HCT116 (cell line): Measurements from ENCODE around the gene ITPR1.

ENCODE experiments used
- CEBPB ChIP-seq: IDR thresholded peaks from 2 replicates; pipeline ENCODE4 v1.6.1; 2012; ENCODE audit warnings: low read depth
- EGR1 ChIP-seq: IDR thresholded peaks from 2 replicates; pipeline ENCODE4 v1.6.1; 2012; ENCODE audit warnings: low read depth
- EZH2 ChIP-seq: fragments of 200-600 bp; sonication (generic); IDR thresholded peaks from 2 replicates; pipeline ENCODE4 v1.6.1; 2017; ENCODE audit warnings: antibody characterized with exemption, mixed run types
- FOSL1 ChIP-seq: IDR thresholded peaks from 2 replicates; pipeline ENCODE4 v1.6.1; 2012; ENCODE audit warnings: low read depth
- JUND ChIP-seq: IDR thresholded peaks from 2 replicates; pipeline ENCODE4 v1.6.1; 2012
- POLR2A ChIP-seq: IDR thresholded peaks from 2 replicates; pipeline ENCODE4 v1.7.0; 2011; ENCODE audit warnings: borderline replicate concordance; ENCODE audit not compliant: insufficient read depth, insufficient read length; ENCODE audit errors: extremely low read depth
- POLR2AphosphoS5 ChIP-seq: IDR thresholded peaks from 2 replicates; pipeline ENCODE4 v1.6.1; 2011; ENCODE audit warnings: mild to moderate bottlenecking, low read depth, low read length, moderate library complexity
- RAD21 ChIP-seq: IDR thresholded peaks from 2 replicates; pipeline ENCODE4 v1.6.1; 2012; ENCODE audit warnings: low read depth, mild to moderate bottlenecking
- SP1 ChIP-seq: IDR thresholded peaks from 2 replicates; pipeline ENCODE4 v1.6.1; 2012; ENCODE audit warnings: low read depth
- SRF ChIP-seq: IDR thresholded peaks from 2 replicates; pipeline ENCODE4 v1.6.1; 2012; ENCODE audit warnings: low read depth
- TF ChIP-seq, protein P1 (sequence below), 3 experiments: fragments of 200-600 bp in 1 of 3; sonication (generic) in 1 of 3; IDR thresholded peaks in 2 of 3; conservative IDR thresholded peaks in 1 of 3; 2 replicates each; pipeline ENCODE4 v1.5.1; 2012 to 2017; ENCODE audit warnings: low read depth in 2 of 3, low read length in 2 of 3, antibody characterized with exemption in 1 of 3, borderline replicate concordance in 1 of 3, control low read depth in 1 of 3, mild to moderate bottlenecking in 1 of 3, mixed read lengths in 1 of 3, mixed run types in 1 of 3, moderate library complexity in 1 of 3; ENCODE audit not compliant: insufficient read depth in 1 of 3
- TF ChIP-seq, protein P2 (sequence below): IDR thresholded peaks from 2 replicates; pipeline ENCODE4 v1.6.1; 2012; ENCODE audit warnings: low read depth
- TF ChIP-seq, protein P3 (sequence below): IDR thresholded peaks from 2 replicates; pipeline ENCODE4 v1.6.1; 2011; ENCODE audit warnings: mild to moderate bottlenecking, low read length, moderate library complexity; ENCODE audit not compliant: insufficient replicate concordance; ENCODE audit errors: extremely low read depth
- TF ChIP-seq, protein P4 (sequence below): IDR thresholded peaks from 2 replicates; pipeline ENCODE4 v1.6.1; 2012

DNA sequence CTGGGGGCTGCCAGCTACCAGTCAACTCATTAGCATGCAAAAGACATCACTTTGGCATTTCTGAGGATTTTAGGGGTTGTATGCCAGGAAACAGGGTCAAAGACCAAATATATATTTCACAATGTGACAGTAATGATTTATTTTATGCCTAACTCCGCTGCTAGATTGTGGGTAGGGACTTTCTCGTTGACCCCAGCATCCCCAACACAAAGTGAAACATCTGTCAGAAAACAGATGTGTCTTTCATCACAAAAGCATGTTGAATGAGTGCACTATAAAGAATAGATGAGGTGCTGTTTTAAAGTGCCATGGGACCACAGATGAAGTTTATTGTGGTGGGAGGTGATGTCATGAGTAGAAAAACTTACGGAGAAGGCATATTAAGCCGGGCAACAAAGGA lies 59.7 kb downstream of the ITPR1 start:
- no peak for TF ChIP-seq FOSL1
- TF ChIP-seq EZH2 = no peak
- TF ChIP-seq, protein P1, sequence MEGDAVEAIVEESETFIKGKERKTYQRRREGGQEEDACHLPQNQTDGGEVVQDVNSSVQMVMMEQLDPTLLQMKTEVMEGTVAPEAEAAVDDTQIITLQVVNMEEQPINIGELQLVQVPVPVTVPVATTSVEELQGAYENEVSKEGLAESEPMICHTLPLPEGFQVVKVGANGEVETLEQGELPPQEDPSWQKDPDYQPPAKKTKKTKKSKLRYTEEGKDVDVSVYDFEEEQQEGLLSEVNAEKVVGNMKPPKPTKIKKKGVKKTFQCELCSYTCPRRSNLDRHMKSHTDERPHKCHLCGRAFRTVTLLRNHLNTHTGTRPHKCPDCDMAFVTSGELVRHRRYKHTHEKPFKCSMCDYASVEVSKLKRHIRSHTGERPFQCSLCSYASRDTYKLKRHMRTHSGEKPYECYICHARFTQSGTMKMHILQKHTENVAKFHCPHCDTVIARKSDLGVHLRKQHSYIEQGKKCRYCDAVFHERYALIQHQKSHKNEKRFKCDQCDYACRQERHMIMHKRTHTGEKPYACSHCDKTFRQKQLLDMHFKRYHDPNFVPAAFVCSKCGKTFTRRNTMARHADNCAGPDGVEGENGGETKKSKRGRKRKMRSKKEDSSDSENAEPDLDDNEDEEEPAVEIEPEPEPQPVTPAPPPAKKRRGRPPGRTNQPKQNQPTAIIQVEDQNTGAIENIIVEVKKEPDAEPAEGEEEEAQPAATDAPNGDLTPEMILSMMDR (IDR thresholded peaks at IDR 0.05 in 2 of 3, conservative IDR thresholded peaks at IDR 0.05 in 1 of 3; ENCODE audit: borderline replicate concordance in 1 of 3, insufficient read depth in 1 of 3, low read depth in 2 of 3, low read length in 2 of 3) = no peak
- TF ChIP-seq POLR2A = no peak
- TF ChIP-seq, protein P2, sequence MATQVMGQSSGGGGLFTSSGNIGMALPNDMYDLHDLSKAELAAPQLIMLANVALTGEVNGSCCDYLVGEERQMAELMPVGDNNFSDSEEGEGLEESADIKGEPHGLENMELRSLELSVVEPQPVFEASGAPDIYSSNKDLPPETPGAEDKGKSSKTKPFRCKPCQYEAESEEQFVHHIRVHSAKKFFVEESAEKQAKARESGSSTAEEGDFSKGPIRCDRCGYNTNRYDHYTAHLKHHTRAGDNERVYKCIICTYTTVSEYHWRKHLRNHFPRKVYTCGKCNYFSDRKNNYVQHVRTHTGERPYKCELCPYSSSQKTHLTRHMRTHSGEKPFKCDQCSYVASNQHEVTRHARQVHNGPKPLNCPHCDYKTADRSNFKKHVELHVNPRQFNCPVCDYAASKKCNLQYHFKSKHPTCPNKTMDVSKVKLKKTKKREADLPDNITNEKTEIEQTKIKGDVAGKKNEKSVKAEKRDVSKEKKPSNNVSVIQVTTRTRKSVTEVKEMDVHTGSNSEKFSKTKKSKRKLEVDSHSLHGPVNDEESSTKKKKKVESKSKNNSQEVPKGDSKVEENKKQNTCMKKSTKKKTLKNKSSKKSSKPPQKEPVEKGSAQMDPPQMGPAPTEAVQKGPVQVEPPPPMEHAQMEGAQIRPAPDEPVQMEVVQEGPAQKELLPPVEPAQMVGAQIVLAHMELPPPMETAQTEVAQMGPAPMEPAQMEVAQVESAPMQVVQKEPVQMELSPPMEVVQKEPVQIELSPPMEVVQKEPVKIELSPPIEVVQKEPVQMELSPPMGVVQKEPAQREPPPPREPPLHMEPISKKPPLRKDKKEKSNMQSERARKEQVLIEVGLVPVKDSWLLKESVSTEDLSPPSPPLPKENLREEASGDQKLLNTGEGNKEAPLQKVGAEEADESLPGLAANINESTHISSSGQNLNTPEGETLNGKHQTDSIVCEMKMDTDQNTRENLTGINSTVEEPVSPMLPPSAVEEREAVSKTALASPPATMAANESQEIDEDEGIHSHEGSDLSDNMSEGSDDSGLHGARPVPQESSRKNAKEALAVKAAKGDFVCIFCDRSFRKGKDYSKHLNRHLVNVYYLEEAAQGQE = no peak
- no peak for TF ChIP-seq POLR2AphosphoS5
- TF ChIP-seq CEBPB = no peak
- TF ChIP-seq SRF = no peak
- TF ChIP-seq, protein P3, sequence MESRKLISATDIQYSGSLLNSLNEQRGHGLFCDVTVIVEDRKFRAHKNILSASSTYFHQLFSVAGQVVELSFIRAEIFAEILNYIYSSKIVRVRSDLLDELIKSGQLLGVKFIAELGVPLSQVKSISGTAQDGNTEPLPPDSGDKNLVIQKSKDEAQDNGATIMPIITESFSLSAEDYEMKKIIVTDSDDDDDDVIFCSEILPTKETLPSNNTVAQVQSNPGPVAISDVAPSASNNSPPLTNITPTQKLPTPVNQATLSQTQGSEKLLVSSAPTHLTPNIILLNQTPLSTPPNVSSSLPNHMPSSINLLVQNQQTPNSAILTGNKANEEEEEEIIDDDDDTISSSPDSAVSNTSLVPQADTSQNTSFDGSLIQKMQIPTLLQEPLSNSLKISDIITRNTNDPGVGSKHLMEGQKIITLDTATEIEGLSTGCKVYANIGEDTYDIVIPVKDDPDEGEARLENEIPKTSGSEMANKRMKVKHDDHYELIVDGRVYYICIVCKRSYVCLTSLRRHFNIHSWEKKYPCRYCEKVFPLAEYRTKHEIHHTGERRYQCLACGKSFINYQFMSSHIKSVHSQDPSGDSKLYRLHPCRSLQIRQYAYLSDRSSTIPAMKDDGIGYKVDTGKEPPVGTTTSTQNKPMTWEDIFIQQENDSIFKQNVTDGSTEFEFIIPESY = no peak
- TF ChIP-seq, protein P4, sequence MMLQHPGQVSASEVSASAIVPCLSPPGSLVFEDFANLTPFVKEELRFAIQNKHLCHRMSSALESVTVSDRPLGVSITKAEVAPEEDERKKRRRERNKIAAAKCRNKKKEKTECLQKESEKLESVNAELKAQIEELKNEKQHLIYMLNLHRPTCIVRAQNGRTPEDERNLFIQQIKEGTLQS = no peak
- no peak for TF ChIP-seq RAD21
- no peak for TF ChIP-seq EGR1
- no peak for TF ChIP-seq JUND
- TF ChIP-seq SP1 = no peak
